Measurements from ENCODE around the gene MACROD1.

DNA sequence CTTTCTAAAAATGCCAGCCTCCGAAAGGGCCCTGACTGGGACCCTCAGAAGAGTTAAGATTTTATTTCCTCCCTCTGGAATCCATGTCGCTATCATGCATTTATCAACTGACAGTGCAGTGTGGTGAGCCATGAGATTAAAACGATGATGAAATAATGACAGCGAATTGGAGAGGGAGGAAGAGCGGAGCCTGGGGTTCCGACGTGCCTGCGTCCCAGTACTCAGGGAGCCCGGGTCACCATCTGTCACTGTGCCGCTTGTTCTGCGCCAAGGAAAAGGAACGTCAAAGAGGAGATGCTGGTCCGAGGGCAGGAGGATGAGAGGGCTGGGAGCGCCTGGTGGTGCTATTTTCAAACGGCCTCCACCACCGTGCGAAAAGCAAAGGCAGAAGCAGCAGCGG, 46.2 kb downstream of the MACROD1 start:
- TF ChIP-seq, protein P1, sequence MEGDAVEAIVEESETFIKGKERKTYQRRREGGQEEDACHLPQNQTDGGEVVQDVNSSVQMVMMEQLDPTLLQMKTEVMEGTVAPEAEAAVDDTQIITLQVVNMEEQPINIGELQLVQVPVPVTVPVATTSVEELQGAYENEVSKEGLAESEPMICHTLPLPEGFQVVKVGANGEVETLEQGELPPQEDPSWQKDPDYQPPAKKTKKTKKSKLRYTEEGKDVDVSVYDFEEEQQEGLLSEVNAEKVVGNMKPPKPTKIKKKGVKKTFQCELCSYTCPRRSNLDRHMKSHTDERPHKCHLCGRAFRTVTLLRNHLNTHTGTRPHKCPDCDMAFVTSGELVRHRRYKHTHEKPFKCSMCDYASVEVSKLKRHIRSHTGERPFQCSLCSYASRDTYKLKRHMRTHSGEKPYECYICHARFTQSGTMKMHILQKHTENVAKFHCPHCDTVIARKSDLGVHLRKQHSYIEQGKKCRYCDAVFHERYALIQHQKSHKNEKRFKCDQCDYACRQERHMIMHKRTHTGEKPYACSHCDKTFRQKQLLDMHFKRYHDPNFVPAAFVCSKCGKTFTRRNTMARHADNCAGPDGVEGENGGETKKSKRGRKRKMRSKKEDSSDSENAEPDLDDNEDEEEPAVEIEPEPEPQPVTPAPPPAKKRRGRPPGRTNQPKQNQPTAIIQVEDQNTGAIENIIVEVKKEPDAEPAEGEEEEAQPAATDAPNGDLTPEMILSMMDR (IDR thresholded peaks at IDR 0.05; ENCODE audit: insufficient read depth, low read length, poor library complexity, severe bottlenecking) = no peak
- no peak for TF ChIP-seq EZH2phosphoT487 (conservative IDR thresholded peaks at IDR 0.05; ENCODE audit: low read length)
